ENCODE data around the gene CTPS1. TPM values are rescaled to one million over a fixed set of nuclear protein-coding genes. Genes with fewer than 3 reads are reported as not detected.

CTPS1 gene
- total and polyA plus RNA-seq, 2 donors from 2014 or later, result 8.8 to 23.8 TPM

GRCh38 chr1:41032147-41032546, 52.7 kb downstream of the CTPS1 start:
- peaks cover 0 to 9% (median 0%) of the 10 kb centered on the region in 3 donors for H3K4me1 ChIP-seq (ENCODE audit: control insufficient read depth in 2 of 3, insufficient read depth in 2 of 3, low read depth in 1 of 3, low read length in 3 of 3)
- DNase-seq, result no peak
- no peak overlapping the region for H3K4me3 ChIP-seq (ENCODE audit: low read length in 3 of 3)
- FAIRE-seq, result no peak
- H3K27ac ChIP-seq (ENCODE audit: low read depth in 2 of 2, low read length in 2 of 2), result no peak overlapping the region
- intact Hi-C loops (cut with DNase I), result no loop called here
- H3K36me3 ChIP-seq (ENCODE audit: control insufficient read depth in 2 of 3, insufficient read depth in 3 of 3, low read length in 3 of 3), result peaks cover 12 to 40% (median 12%) of the 10 kb centered on the region in 3 donors
- no peak for TF ChIP-seq CTCF (IDR thresholded peaks at IDR 0.05; ENCODE audit: borderline replicate concordance, extremely low read depth, insufficient read depth)
- H3K27me3 ChIP-seq (ENCODE audit: control insufficient read depth, insufficient read depth, low read length), result no peaks in the 10 kb centered on the region
- no peak overlapping the region for H3K9ac ChIP-seq (ENCODE audit: low read length in 3 of 3)
- H3K9me3 ChIP-seq (ENCODE audit: control insufficient read depth in 2 of 3, insufficient read depth in 1 of 3, low read length in 3 of 3), result no peaks in the 10 kb centered on the region

GRCh38 chr1:41033272-41033671, 53.8 kb downstream of the CTPS1 start:
- peaks cover 12 to 41% (median 13%) of the 10 kb centered on the region in 3 donors for H3K36me3 ChIP-seq (ENCODE audit: control insufficient read depth in 2 of 3, insufficient read depth in 3 of 3, low read length in 3 of 3)
- H3K27me3 ChIP-seq (ENCODE audit: control insufficient read depth, insufficient read depth, low read length), result no peaks in the 10 kb centered on the region
- H3K9ac ChIP-seq (ENCODE audit: low read length in 3 of 3), result no peak overlapping the region
- H3K9me3 ChIP-seq (ENCODE audit: control insufficient read depth in 2 of 3, insufficient read depth in 1 of 3, low read length in 3 of 3), result no peaks in the 10 kb centered on the region
- H3K27ac ChIP-seq (ENCODE audit: low read depth in 2 of 2, low read length in 2 of 2), result no peak overlapping the region
- H3K4me3 ChIP-seq (ENCODE audit: low read length in 3 of 3), result no peak overlapping the region
- no peak for FAIRE-seq
- TF ChIP-seq CTCF (IDR thresholded peaks at IDR 0.05; ENCODE audit: borderline replicate concordance, extremely low read depth, insufficient read depth), result no peak
- intact Hi-C loops (cut with DNase I), result no loop called here
- H3K4me1 ChIP-seq (ENCODE audit: control insufficient read depth in 2 of 3, insufficient read depth in 2 of 3, low read depth in 1 of 3, low read length in 3 of 3), result peaks cover 0 to 16% (median 0%) of the 10 kb centered on the region in 3 donors
- no peak for DNase-seq

- Histone ChIP-seq H3K9me3 (ENCODE audit: control insufficient read depth in 2 of 3, insufficient read depth in 1 of 3, low read length in 3 of 3) (no peaks in the 10 kb centered on the region), H3K4me1 (ENCODE audit: control insufficient read depth in 2 of 3, insufficient read depth in 2 of 3, low read depth in 1 of 3, low read length in 3 of 3) (peaks cover 0 to 7% (median 0%) of the 10 kb centered on the region in 3 donors), H3K9ac (ENCODE audit: low read length in 3 of 3) (no peak overlapping the region), H3K27me3 (ENCODE audit: control insufficient read depth, insufficient read depth, low read length) (no peaks in the 10 kb centered on the region), H3K36me3 (ENCODE audit: control insufficient read depth in 2 of 3, insufficient read depth in 3 of 3, low read length in 3 of 3) (peaks cover 4 to 37% (median 22%) of the 10 kb centered on the region in 3 donors), H3K4me3 (ENCODE audit: low read length in 3 of 3) (no peak overlapping the region), H3K27ac (ENCODE audit: low read depth in 2 of 2, low read length in 2 of 2) (no peak overlapping the region)
- intact Hi-C loops (cut with DNase I), result no loop called here
- no peak for TF ChIP-seq CTCF (IDR thresholded peaks at IDR 0.05; ENCODE audit: borderline replicate concordance, extremely low read depth, insufficient read depth)
- FAIRE-seq (no peak), DNase-seq (no peak)
These were observed 57.8 kb downstream of the CTPS1 start for GRCh38 chr1:41037116-41037903.

Measured in kidney (tissue), 14 donors.